Stimulated activated CD4-positive, alpha-beta T cell treated with anti-CD3 and anti-CD28 coated beads, TNF-alpha, amount 100 ng/mL, for 1 hour (primary cell): ENCODE measurements around the gene SYT2.
"Not testable (repeated sequence)": the region's sequence is repeated elsewhere in the genome, so short reads cannot be mapped to it uniquely, and the experiment has no call there.

Source experiments
- DNase-seq, 3 donors: peaks; one replicate each; pipeline ENCODE4 v3.0.0-alpha.2; 2020; ENCODE audit warnings: low read depth in 3 of 3, low spot score in 1 of 3

SYT2 gene

GRCh38 chr1:202710070-202711045, at the start of gene SYT2:
Gene SYT2 (minus strand): TSS chr1:202710454. CDS start chr1:202605772, 104,682 bp downstream.
- no peak for DNase-seq

DNA sequence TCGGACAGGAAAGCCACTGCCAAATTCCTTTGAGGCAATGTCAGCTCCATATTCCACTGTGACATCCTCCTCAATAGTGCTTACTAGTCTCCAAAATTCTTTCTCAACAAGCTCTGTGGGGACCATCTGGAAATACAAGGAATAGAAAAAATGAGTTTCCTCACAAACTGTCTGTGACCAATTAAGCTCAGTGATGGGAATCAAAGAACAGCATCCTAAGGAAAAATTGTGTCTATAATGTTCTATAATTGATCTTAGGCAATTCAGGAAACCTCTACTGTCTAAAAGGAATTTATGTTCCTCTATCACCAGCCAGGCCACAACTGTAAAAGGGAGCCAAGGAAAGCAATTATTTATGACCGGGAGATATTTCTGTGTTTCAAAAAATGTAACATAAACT, 46.1 kb upstream of the SYT2 start:
- DNase-seq = no peak

DNA sequence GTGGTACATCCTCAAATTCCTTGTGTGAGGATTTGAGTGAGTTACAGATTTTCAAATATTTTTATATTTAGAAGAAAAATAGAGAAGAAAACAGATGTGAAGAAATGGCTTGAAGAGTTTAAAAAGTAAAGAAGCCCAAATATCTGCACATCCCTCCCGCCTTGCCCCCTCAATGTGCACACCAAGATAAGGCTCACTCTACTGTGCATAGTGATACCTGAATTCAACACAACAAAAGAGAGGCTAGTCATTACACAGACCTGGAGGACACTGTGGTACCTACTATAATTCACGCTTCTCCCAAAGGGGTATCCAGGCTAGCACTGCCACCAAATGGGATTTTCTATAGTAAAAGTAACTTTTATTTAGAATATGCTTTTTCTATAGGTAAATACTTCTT, 44.0 kb upstream of the SYT2 start:
- no peak for DNase-seq

- no peak for DNase-seq
Measured at GRCh38 chr1:202752774-202753173, 42.5 kb upstream of the SYT2 start.

DNA sequence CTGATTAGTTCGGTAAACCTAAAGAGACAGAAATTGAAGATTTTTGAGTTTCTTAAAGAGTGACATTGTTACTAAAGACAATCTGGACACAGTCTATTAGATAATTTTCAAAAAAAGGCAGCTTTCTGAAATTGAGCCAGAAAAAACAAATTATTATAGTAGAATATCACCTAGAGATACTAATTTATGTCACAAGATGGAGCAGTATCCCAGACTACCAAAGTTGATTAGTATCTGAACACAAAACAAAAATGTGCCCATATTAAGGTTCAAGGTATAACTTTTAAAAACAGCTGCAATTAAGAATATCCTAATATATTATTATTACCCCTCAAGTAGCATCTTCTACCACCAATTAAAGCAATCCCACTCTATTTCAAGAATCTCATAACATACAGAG, 40.5 kb upstream of the SYT2 start:
- DNase-seq = no peak

DNA sequence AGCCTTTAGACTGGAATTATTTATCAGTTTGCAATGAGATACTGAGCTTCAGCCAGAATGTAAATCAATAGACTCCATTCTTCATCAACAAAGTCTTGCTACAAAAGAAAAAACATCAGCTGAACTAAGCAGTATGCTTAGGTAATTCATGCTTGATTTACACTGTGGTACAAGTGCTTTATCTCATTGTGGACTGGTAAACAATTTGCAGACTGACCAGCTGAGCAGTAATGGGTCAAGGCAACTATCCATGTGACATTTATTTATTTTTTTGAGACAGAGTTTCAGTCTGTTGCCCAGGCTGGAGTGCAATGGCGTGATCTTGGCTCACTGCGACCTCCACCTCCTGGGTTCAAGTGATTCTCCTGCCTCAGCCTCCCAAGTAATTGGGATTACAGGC, 39.8 kb upstream of the SYT2 start:
- no peak for DNase-seq

GRCh38 chr1:202745323-202745888, 35.2 kb upstream of the SYT2 start:
- DNase-seq = no peak

- not testable (repeated sequence) for DNase-seq
Measured at GRCh38 chr1:202744770-202745169, 34.5 kb upstream of the SYT2 start.

DNA sequence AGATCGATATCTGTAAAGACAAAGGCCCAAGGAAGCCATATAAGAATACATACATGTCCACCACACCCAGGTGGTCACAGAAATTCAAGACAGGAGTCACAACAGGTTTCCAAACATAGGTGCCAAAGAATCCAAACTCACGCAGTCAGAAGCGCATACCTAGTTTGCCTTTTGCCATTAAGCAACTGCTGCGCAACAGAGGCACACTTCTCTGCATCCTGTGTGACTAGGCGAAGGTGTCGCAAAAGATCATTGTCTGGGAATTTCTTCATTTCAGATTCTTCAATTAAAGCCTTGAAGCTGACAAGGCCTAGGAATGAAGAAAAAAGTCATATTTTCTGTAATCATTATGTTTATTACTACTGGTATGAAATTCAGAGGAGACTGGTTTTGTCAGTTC, 32.2 kb upstream of the SYT2 start:
- DNase-seq = no peak

DNA sequence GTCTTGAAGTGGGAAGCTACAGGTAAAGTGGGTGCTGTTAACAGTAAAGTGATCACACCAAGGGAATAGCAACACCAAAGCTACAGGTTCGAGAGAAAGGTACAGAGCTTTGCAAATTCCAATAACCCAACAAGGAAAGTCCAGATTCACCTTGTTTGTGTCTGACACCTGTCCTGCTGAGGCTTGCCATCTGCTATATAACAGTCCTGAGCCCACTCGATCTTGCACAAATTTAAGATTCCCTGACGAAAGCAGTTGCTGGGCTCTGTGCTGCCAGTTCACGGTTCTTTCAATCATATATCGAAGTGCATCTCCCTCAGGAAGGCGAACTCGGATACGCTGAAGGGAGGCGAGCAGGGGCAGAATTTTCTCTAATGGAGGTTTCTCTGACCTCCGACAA, 23.0 kb upstream of the SYT2 start:
- no peak for DNase-seq

GRCh38 chr1:202728951-202729350, 18.7 kb upstream of the SYT2 start:
- DNase-seq = no peak

GRCh38 chr1:202725526-202725925, 15.3 kb upstream of the SYT2 start:
- no peak for DNase-seq

- no peak for DNase-seq
Measured at GRCh38 chr1:202723708-202724107, 13.5 kb upstream of the SYT2 start.

- DNase-seq = not testable (repeated sequence)
Measured at GRCh38 chr1:202723046-202723445, 12.8 kb upstream of the SYT2 start.

- DNase-seq = no peak
Measured at GRCh38 chr1:202716654-202717053, 6.4 kb upstream of the SYT2 start.

DNA sequence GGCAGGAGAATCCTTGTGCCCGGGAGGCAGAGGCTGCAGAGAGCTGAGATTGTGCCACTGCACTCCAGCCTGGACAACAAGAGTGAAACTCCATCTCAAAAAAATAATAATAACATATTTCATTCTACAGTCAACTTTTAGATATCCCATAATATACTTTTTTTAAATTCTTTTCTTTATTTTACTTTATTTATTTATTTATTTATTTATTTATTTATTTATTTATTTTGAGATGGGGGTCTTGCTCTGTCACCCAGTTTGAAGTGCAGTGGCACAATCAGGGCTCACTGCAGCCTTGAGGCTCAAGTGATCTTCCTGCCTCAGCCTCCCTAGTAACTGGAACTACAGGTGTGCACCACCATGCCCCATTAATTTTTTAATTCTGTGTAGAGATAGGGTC, 3.9 kb upstream of the SYT2 start:
- not testable (repeated sequence) for DNase-seq

- DNase-seq = no peak
Measured at GRCh38 chr1:202713110-202713509, 2.9 kb upstream of the SYT2 start.

DNA sequence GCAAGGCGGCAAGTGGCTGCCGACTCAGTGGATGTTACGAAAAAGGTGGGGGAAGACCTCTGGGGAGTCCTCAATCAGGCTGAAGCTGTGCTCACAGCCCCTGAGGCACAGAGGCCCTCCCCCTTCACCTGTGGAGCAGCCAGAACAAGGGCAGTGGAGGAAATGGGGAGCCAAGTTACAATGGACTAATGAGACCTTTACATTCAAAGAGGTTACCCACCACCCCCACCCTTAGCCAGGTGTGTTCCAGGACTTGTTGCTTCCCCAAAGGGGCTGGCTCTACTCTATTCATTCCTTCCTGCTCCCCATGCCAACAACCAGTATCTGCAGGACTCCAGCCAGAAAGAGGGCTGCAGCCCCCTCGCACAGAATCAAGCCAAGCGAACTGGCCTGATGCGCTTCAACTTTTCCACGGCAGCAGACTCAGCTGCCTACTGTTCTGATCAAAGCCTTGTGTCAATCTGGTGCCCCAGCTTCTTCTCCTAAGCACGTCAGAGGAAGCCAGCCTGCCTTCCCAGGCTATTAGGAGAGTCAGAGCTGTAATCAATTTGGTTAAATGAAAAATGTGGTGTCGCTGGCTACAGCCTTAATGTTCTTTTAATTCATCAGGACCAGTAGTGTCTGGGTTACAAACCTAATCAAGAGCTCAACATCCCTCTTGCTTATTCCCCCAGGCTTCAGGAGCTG, 1.8 kb upstream of the SYT2 start:
- DNase-seq = no peak

DNA sequence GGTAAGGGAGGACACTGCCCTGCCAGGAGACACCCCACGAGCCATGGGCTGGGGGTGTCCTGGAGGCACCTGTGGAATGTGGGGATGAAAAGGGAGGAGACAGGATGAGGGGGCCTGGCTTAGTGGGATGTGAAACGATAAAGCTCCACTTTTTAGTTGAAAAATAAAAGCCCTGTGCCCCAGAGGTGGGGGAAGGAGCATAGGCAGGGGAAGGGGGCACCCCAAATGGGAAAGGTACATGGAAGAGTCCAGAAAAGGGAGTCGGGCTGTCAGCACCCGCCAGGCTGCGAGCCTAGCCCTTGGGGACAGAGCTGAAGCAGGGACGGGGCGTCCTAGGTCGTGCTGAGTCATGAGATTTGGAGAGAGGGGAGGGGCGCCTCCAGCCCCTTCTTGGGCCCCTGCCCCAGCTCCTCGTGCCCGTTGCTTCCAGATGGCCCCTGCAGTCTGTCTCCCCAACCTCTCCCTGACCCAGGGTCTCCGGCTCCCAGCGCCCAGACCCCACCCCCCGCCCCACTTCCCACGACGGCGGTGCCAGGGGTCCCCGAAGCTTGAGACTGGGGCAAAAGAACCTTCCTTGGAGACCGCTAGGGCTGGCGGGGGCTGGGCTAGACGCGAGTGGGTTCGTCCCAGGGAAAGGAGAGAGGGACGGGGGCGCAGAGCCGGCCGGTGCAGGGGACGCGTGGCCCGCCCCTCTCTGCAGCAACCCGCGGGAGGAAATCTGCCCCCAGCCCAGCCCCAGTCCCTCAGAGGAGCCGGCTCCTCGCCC, 795 bp downstream of the SYT2 start:
- DNase-seq = no peak

DNA sequence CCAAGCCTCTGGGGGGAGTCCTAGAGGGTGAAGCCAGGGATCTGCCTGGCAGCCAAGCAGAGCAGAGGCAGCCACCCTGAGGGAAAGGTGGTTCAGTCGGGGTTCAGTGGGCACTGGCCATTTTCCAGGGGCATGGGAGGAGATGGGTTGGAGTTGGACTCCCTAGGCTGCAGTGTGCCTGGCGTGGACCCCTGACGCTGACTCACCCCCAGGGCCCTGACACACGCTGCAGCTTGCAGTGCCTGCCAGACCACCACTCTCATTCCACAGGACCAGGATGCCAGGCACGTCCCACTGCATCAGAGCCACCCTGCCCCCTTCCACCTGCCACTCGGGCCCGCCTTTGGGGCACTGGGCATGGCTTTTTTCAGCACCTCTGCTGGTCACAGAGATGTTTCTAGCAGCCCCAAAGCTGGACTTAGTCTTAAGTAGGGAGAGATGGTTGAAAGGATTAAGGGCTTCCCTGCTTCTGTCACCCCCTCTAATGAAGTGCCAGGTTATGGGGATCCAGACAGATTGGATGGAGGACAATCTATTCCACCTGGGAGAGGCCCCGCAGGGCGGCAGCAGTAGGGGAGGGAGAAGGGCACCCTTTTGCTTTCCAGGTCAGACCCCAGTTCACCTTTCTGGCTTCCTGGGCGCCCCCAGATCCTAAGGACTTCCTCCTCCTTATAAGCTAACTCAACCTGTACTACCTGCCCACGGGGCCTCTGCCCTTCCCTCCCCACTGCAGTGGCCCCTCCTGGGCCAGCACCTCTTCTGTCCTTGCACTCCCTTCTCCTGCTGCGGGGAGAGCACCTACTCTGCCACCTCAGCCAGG, 1.6 kb downstream of the SYT2 start:
- no peak for DNase-seq
